Liver (tissue), 3 donors: ENCODE results near the gene ABCA8.
A peak's percentile ranks its signal among the peaks of the same experiment; 100 is the strongest.

Experiments used
- EGR1 ChIP-seq, 2 donors: IDR thresholded peaks; 2 replicates each; pipeline ENCODE4 v1.6.1; 2016 to 2018; ENCODE audit warnings: antibody characterized with exemption in 2 of 2, low read depth in 2 of 2
- GABPA ChIP-seq, 2 donors: IDR thresholded peaks in 1 of 2; conservative IDR thresholded peaks in 1 of 2; 2 replicates each; pipeline ENCODE4 v1.6.1; 2016; ENCODE audit warnings: antibody characterized with exemption in 2 of 2, mild to moderate bottlenecking in 1 of 2, moderate library complexity in 1 of 2
- HNF4G ChIP-seq: IDR thresholded peaks from 2 replicates; pipeline ENCODE4 v1.6.1; 2016; ENCODE audit warnings: antibody characterized with exemption
- JUND ChIP-seq, 2 donors: IDR thresholded peaks; 2 replicates each; pipeline ENCODE4 v1.6.1; 2016; ENCODE audit warnings: antibody characterized with exemption in 2 of 2
- NR2F2 ChIP-seq: IDR thresholded peaks from 2 replicates; pipeline ENCODE4 v1.6.1; 2016; ENCODE audit warnings: antibody characterized with exemption
- RAD21 ChIP-seq, 2 donors: IDR thresholded peaks; 2 replicates each; pipeline ENCODE4 v1.6.1; 2016; ENCODE audit warnings: antibody characterized with exemption in 2 of 2, mild to moderate bottlenecking in 2 of 2
- SP1 ChIP-seq: IDR thresholded peaks from 2 replicates; pipeline ENCODE4 v1.6.1; 2018; ENCODE audit warnings: antibody characterized with exemption, mild to moderate bottlenecking
- TAF1 ChIP-seq: conservative IDR thresholded peaks from 2 replicates; pipeline ENCODE4 v1.6.1; 2016; ENCODE audit warnings: antibody characterized with exemption, mild to moderate bottlenecking
- YY1 ChIP-seq: IDR thresholded peaks from 2 replicates; pipeline ENCODE4 v1.6.1; 2016; ENCODE audit warnings: antibody characterized with exemption, mild to moderate bottlenecking
- TF ChIP-seq, protein P1 (sequence below): fragments of 150-350 bp; IDR thresholded peaks from 2 replicates; pipeline ENCODE4 v1.5.1; 2017; ENCODE audit warnings: improper control_type of control experiment, low read depth, low read length; ENCODE audit not compliant: missing input control
- TF ChIP-seq, protein P2 (sequence below): IDR thresholded peaks from 2 replicates; pipeline ENCODE4 v1.6.1; 2016; ENCODE audit warnings: antibody characterized with exemption, mild to moderate bottlenecking
- TF ChIP-seq, protein P3 (sequence below): IDR thresholded peaks from 2 replicates; pipeline ENCODE4 v1.6.1; 2016; ENCODE audit warnings: antibody characterized with exemption
- TF ChIP-seq, protein P4 (sequence below): IDR thresholded peaks from 2 replicates; pipeline ENCODE4 v1.6.1; 2016; ENCODE audit warnings: antibody characterized with exemption
- TF ChIP-seq, protein P5 (sequence below): IDR thresholded peaks from 2 replicates; pipeline ENCODE4 v1.6.1; 2016; ENCODE audit warnings: antibody characterized with exemption
- donor health status: healthy.
- donor health status: healthy.

DNA sequence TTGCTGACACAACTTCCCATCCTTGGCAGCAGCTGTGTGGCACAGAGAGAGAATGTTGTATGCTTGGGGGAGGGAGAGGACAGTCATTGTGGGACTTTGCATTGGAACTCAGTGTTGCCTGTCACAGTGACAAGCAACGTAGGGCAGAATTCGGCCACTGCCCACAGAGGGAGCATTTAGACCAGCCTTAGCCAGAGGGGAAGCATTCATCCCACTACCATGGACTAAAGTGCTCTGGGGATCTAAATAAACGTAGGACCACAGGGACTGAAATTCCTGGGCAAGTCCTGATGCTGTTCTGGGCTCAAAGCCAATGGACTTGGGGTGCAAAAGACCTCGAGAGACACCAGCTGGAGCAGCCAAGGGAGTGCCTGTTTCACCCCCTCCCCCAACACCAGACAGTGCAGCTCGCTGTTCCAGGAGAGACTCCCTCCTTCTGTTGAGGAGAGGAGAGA, 44.9 kb downstream of the ABCA8 start:
- TF ChIP-seq, protein P1, sequence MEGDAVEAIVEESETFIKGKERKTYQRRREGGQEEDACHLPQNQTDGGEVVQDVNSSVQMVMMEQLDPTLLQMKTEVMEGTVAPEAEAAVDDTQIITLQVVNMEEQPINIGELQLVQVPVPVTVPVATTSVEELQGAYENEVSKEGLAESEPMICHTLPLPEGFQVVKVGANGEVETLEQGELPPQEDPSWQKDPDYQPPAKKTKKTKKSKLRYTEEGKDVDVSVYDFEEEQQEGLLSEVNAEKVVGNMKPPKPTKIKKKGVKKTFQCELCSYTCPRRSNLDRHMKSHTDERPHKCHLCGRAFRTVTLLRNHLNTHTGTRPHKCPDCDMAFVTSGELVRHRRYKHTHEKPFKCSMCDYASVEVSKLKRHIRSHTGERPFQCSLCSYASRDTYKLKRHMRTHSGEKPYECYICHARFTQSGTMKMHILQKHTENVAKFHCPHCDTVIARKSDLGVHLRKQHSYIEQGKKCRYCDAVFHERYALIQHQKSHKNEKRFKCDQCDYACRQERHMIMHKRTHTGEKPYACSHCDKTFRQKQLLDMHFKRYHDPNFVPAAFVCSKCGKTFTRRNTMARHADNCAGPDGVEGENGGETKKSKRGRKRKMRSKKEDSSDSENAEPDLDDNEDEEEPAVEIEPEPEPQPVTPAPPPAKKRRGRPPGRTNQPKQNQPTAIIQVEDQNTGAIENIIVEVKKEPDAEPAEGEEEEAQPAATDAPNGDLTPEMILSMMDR = no peak
- TF ChIP-seq SP1 (no peak), JUND (IDR thresholded peaks at IDR 0.05) (no peak), NR2F2 (no peak), TAF1 (no peak), HNF4G (no peak), GABPA (IDR thresholded peaks at IDR 0.05 in 1 of 2, conservative IDR thresholded peaks at IDR 0.05 in 1 of 2) (no peak), EGR1 (IDR thresholded peaks at IDR 0.05; ENCODE audit: low read depth in 2 of 2) (no peak), RAD21 (IDR thresholded peaks at IDR 0.05) (peak; percentile 38 to 39), YY1 (no peak)
- TF ChIP-seq, protein P2, sequence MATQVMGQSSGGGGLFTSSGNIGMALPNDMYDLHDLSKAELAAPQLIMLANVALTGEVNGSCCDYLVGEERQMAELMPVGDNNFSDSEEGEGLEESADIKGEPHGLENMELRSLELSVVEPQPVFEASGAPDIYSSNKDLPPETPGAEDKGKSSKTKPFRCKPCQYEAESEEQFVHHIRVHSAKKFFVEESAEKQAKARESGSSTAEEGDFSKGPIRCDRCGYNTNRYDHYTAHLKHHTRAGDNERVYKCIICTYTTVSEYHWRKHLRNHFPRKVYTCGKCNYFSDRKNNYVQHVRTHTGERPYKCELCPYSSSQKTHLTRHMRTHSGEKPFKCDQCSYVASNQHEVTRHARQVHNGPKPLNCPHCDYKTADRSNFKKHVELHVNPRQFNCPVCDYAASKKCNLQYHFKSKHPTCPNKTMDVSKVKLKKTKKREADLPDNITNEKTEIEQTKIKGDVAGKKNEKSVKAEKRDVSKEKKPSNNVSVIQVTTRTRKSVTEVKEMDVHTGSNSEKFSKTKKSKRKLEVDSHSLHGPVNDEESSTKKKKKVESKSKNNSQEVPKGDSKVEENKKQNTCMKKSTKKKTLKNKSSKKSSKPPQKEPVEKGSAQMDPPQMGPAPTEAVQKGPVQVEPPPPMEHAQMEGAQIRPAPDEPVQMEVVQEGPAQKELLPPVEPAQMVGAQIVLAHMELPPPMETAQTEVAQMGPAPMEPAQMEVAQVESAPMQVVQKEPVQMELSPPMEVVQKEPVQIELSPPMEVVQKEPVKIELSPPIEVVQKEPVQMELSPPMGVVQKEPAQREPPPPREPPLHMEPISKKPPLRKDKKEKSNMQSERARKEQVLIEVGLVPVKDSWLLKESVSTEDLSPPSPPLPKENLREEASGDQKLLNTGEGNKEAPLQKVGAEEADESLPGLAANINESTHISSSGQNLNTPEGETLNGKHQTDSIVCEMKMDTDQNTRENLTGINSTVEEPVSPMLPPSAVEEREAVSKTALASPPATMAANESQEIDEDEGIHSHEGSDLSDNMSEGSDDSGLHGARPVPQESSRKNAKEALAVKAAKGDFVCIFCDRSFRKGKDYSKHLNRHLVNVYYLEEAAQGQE = no peak
- TF ChIP-seq, protein P3, sequence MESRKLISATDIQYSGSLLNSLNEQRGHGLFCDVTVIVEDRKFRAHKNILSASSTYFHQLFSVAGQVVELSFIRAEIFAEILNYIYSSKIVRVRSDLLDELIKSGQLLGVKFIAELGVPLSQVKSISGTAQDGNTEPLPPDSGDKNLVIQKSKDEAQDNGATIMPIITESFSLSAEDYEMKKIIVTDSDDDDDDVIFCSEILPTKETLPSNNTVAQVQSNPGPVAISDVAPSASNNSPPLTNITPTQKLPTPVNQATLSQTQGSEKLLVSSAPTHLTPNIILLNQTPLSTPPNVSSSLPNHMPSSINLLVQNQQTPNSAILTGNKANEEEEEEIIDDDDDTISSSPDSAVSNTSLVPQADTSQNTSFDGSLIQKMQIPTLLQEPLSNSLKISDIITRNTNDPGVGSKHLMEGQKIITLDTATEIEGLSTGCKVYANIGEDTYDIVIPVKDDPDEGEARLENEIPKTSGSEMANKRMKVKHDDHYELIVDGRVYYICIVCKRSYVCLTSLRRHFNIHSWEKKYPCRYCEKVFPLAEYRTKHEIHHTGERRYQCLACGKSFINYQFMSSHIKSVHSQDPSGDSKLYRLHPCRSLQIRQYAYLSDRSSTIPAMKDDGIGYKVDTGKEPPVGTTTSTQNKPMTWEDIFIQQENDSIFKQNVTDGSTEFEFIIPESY = no peak
- TF ChIP-seq, protein P4, sequence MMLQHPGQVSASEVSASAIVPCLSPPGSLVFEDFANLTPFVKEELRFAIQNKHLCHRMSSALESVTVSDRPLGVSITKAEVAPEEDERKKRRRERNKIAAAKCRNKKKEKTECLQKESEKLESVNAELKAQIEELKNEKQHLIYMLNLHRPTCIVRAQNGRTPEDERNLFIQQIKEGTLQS = no peak
- TF ChIP-seq, protein P5, sequence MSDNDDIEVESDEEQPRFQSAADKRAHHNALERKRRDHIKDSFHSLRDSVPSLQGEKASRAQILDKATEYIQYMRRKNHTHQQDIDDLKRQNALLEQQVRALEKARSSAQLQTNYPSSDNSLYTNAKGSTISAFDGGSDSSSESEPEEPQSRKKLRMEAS = no peak
